Spinal cord (tissue), 10 donors: Measurements from ENCODE around the gene MEIS1. TPM values are rescaled to one million over a fixed set of nuclear protein-coding genes. Genes with fewer than 3 reads are reported as not detected.

ENCODE experiments used
- DNase-seq, 6 donors: peaks; one replicate each; pipeline versions ENCODE4 v3.0.0 to v3.0.0-alpha.2; 2013 to 2015; ENCODE audit warnings: low spot score in 6 of 6, low read depth in 4 of 6
- H3K27ac ChIP-seq: one replicate; pipeline ENCODE4 v1.5.1; 2013; ENCODE audit warnings: low read depth, low read length, control low read depth
- H3K27me3 ChIP-seq: one replicate; pipeline ENCODE4 v1.6.1; 2013; ENCODE audit warnings: low read length; ENCODE audit not compliant: control insufficient read depth, insufficient read depth
- H3K36me3 ChIP-seq: one replicate; pipeline ENCODE4 v1.6.1; 2013; ENCODE audit warnings: low read length; ENCODE audit not compliant: control insufficient read depth, insufficient read depth
- H3K4me1 ChIP-seq: one replicate; pipeline ENCODE4 v1.6.1; 2013; ENCODE audit warnings: low read length; ENCODE audit not compliant: control insufficient read depth, insufficient read depth
- H3K4me3 ChIP-seq: one replicate; pipeline ENCODE4 v1.5.1; 2013; ENCODE audit warnings: low read depth, low read length, control low read depth
- H3K9me3 ChIP-seq: one replicate; pipeline ENCODE4 v1.6.1; 2013; ENCODE audit warnings: low read length; ENCODE audit not compliant: control insufficient read depth, insufficient read depth
- WGBS: methylation state at CpG from one replicate; pipeline ENCODE4 v1.1.5; 2013; ENCODE audit warnings: missing lambda C conversion rate; ENCODE audit not compliant: insufficient coverage; 5-methylcytosine and 5-hydroxymethylcytosine counted together
- polyA plus RNA-seq, 2 donors: library from polyadenylated mRNA; unstranded; fragments of 120-200 nt; gene quantifications; one replicate each; pipeline ENCODE4 v1.2.1, GENCODE V29; 2013; ENCODE audit not compliant: insufficient read length in 2 of 2
- total RNA-seq, 2 donors: library from RNA; depleted of rRNA in 1 of 2; stranded (reverse); fragments of 120-200 nt in 1 of 2; fragments of >200 nt in 1 of 2; gene quantifications; one replicate each; pipeline versions ENCODE4 v1.2.3 to v1.2.4, GENCODE V29; 2013 to 2014
- donor health status: healthy.

The MEIS1 gene
- total and polyA plus RNA-seq, 4 donors, result 50.9 to 118 (median 82.0) TPM

DNA sequence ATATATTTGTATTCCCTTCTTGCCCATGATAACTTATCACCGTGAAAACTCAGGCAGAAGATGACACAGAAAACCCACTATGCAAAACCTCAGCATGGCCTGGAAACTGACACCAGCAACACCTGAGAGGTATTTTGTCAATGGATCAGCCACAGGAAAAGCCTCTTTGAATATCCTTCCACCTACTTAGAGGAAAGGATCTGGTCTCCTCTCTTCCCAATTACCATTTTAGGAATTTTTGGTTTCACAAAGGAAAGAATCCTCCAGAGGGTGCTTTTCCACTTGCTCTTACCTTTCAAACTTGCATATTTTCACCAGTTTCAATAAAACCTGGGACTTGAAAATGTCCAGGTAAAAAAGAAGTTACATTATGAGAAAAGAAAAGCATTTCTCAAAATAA, 20.0 kb upstream of the MEIS1 start:
- H3K27ac ChIP-seq, result no peak overlapping the region
- no peaks in the 10 kb centered on the region for H3K27me3 ChIP-seq
- DNase-seq, result no peak
- H3K9me3 ChIP-seq, result no peaks in the 10 kb centered on the region
- H3K4me1 ChIP-seq, result no peaks in the 10 kb centered on the region
- H3K36me3 ChIP-seq, result no peaks in the 10 kb centered on the region
- no CpG with 5 or more reads among the region's 1 CpG for WGBS
- no peak overlapping the region for H3K4me3 ChIP-seq

- no peak overlapping the region for H3K4me3 ChIP-seq
- no peak for DNase-seq
- H3K27me3 ChIP-seq, result no peaks in the 10 kb centered on the region
- no peak overlapping the region for H3K27ac ChIP-seq
- no peaks in the 10 kb centered on the region for H3K9me3 ChIP-seq
- WGBS, result 90% methylated on average over 17 of the region's 18 CpGs
- H3K4me1 ChIP-seq, result no peaks in the 10 kb centered on the region
- H3K36me3 ChIP-seq, result no peaks in the 10 kb centered on the region
These were observed 16.5 kb upstream of the MEIS1 start for GRCh38 chr2:66418381-66418780.

DNA sequence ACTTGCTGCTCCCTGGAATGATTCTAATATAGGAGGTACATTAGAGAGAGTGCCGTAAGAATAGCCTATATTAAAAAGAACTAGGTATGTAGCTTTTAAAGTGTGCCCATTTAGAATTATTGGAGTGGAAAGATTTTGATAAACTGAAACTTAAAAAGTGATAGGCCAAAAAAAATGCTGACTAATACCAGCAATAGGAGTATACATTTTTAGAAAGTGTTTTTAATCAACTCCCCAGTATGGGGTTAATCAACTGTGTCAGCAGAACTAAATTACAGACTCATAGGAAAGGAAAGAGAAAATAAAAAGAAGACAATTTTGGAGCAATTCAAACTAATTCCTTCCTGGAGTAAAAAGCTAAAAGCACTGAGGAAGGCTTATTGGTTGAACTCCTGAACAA, 13.3 kb upstream of the MEIS1 start:
- Histone ChIP-seq H3K4me3 (no peak overlapping the region), H3K27me3 (peaks cover 24% of the 10 kb centered on the region), H3K4me1 (peaks cover 14% of the 10 kb centered on the region), H3K9me3 (no peaks in the 10 kb centered on the region), H3K27ac (no peak overlapping the region), H3K36me3 (no peaks in the 10 kb centered on the region)
- no peak for DNase-seq
- WGBS, result no CpG with 5 or more reads among the region's 1 CpG

- no CpG with 5 or more reads among the region's 2 CpGs for WGBS
- no peaks in the 10 kb centered on the region for H3K9me3 ChIP-seq
- H3K4me3 ChIP-seq, result no peak overlapping the region
- H3K27me3 ChIP-seq, result peaks cover 35% of the 10 kb centered on the region
- H3K36me3 ChIP-seq, result no peaks in the 10 kb centered on the region
- no peak for DNase-seq
- H3K4me1 ChIP-seq, result peaks cover 18% of the 10 kb centered on the region
- no peak overlapping the region for H3K27ac ChIP-seq
These were observed 11.4 kb upstream of the MEIS1 start for GRCh38 chr2:66423391-66424124.

DNA sequence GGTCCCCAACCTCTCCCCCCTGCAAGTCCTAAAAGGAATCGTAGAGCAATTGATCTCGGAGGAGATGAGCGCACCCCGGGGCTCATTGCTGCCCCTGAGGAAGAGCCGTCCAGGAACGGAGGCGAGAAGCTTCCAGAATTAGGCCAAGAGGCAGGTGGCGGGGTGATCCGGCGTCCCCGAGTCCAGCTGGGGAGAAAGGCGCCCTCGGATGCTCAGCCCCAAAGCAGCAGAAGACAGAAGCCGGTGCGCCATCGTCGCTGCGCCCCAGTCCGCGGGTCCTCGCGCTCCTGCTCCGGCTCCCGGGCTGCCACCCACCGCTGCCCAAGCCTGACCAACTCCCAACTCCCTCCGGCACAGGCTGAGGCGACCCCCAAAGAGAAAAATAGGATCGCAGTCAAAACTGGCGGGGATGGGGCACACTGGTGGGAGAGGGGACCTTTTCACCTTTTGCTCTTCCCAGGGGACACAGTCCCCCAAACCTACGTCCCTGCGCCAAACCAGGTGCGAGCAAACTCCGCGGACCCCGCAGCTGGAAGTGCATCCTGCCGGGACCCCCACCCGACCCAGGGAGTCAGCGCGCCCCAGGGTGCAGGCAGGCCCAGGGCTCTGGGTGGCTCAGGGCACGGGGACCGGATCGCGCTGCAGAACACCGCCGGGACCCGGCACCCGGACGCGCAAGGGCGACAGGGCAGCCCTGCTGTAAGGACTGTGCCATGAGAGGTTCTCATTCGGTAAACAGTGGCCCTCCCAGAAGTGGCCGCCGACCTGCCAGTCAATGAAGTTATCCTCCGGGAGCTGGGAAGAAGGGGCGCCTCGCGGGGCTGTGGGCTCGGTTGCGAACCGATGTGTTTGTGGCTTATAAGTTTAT, 8.4 kb upstream of the MEIS1 start:
- peak in 1 of 6 donors; percentile 55 for DNase-seq
- peaks cover 18% of the 10 kb centered on the region for H3K4me1 ChIP-seq
- H3K27me3 ChIP-seq, result peaks cover 41% of the 10 kb centered on the region
- peak overlapping the region; percentile 15 for H3K27ac ChIP-seq
- no peaks in the 10 kb centered on the region for H3K36me3 ChIP-seq
- H3K4me3 ChIP-seq, result peak overlapping the region; percentile 49
- H3K9me3 ChIP-seq, result no peaks in the 10 kb centered on the region
- 1% methylated on average over 47 of the region's 60 CpGs for WGBS

GRCh38 chr2:66427300-66427699, 7.6 kb upstream of the MEIS1 start:
- Histone ChIP-seq H3K27ac (no peak overlapping the region), H3K9me3 (no peaks in the 10 kb centered on the region), H3K4me3 (no peak overlapping the region), H3K4me1 (peaks cover 24% of the 10 kb centered on the region), H3K36me3 (no peaks in the 10 kb centered on the region), H3K27me3 (peaks cover 46% of the 10 kb centered on the region)
- WGBS, result 40% methylated on average over 1 of the region's 9 CpGs
- peak in 2 of 6 donors; percentile 28 to 69 for DNase-seq

- no CpG with 5 or more reads among the region's 5 CpGs for whole genome bisulfite sequencing
- peaks cover 46% of the 10 kb centered on the region for H3K27me3 ChIP-seq
- H3K4me3 ChIP-seq, result no peak overlapping the region
- peak in 3 of 6 donors; percentile 57 to 94 (median 83) for DNase-seq
- H3K27ac ChIP-seq, result no peak overlapping the region
- H3K4me1 ChIP-seq, result peaks cover 30% of the 10 kb centered on the region
- H3K36me3 ChIP-seq, result no peaks in the 10 kb centered on the region
- H3K9me3 ChIP-seq, result no peaks in the 10 kb centered on the region
These were observed 5.8 kb upstream of the MEIS1 start for GRCh38 chr2:66428986-66429612.

- no peak overlapping the region for H3K27ac ChIP-seq
- H3K9me3 ChIP-seq, result no peaks in the 10 kb centered on the region
- DNase-seq, result no peak
- no peaks in the 10 kb centered on the region for H3K36me3 ChIP-seq
- no peak overlapping the region for H3K4me3 ChIP-seq
- peaks cover 40% of the 10 kb centered on the region for H3K27me3 ChIP-seq
- peaks cover 30% of the 10 kb centered on the region for H3K4me1 ChIP-seq
These were observed 5.0 kb upstream of the MEIS1 start for GRCh38 chr2:66429693-66430504.
